AG04449 (cell line): ENCODE results near the gene AKR1A1.

Source experiments
- CTCF ChIA-PET: fragments of 350-600 bp; formaldehyde crosslinking; extraction: SDS; loops from one replicate; lab custom pipeline; 2021; ENCODE audit warnings: antibody characterized with exemption; lab: Yijun Ruan, JAX
- POLR2A ChIA-PET: fragments of 400-600, 350-600 bp; formaldehyde crosslinking; extraction: SDS; loops from one replicate; lab custom pipeline; 2020; ENCODE audit warnings: antibody characterized with exemption, inconsistent platforms; lab: Yijun Ruan, JAX
- DNase-seq: peaks from one replicate; pipeline ENCODE4 v3.0.0-alpha.2; 2010; ENCODE audit warnings: low read depth, low spot score
- H3K4me3 ChIP-seq: 2 replicates; pipeline ENCODE4 v1.5.1; 2011; ENCODE audit warnings: low read depth, mild to moderate bottlenecking, control low read depth, low read length
- CTCF ChIP-seq: IDR thresholded peaks from one replicate; pipeline ENCODE4 v1.5.1; 2011; ENCODE audit warnings: mild to moderate bottlenecking, moderate library complexity, low read length, control low read depth, inconsistent platforms; ENCODE audit not compliant: insufficient read depth; ENCODE audit errors: missing control alignments

The AKR1A1 gene

GRCh38 chr1:45619149-45619921, 68.7 kb downstream of the AKR1A1 start:
- ChIA-PET CTCF (no interaction called here), POLR2A (no interaction called here)
- no peak for TF ChIP-seq CTCF
- H3K4me3 ChIP-seq = no peak overlapping the region
- DNase-seq = no peak
